Ramos (cell line): Measurements from ENCODE around the gene CARS2.
"Not testable (repeated sequence)": the region's sequence is repeated elsewhere in the genome, so short reads cannot be mapped to it uniquely, and the experiment has no call there.

ENCODE experiments used
- in situ Hi-C: fragments of 300-500 bp; cut with MboI; formaldehyde crosslinking; loops from one replicate; pipeline ENCODE4 v1.14.3; 2022; ENCODE audit warnings: low sequenced_read_pairs; ENCODE audit not compliant: unreplicated experiment

Gene CARS2

GRCh38 chr13:110643324-110643723, 62.6 kb downstream of the CARS2 start:
- in situ Hi-C loops, result no loop called here

GRCh38 chr13:110642291-110642981, 63.5 kb downstream of the CARS2 start:
- in situ Hi-C loops, result no loop called here

- in situ Hi-C loops, result no loop called here
Measured at GRCh38 chr13:110641055-110642015, 64.6 kb downstream of the CARS2 start.

GRCh38 chr13:110640591-110641029, 65.3 kb downstream of the CARS2 start:
- in situ Hi-C loops, result no loop called here

GRCh38 chr13:110639935-110640334, 66.0 kb downstream of the CARS2 start:
- in situ Hi-C loops, result no loop called here

- in situ Hi-C loops, result no loop called here
Measured at GRCh38 chr13:110638814-110639806, 66.8 kb downstream of the CARS2 start.

- in situ Hi-C loops, result no loop called here
Measured at GRCh38 chr13:110638257-110638656, 67.7 kb downstream of the CARS2 start.

- in situ Hi-C loops, result no loop called here
Measured at GRCh38 chr13:110637747-110638146, 68.2 kb downstream of the CARS2 start.

- in situ Hi-C loops, result no loop called here
Measured at GRCh38 chr13:110637275-110637674, 68.6 kb downstream of the CARS2 start.

GRCh38 chr13:110636701-110637201, 69.2 kb downstream of the CARS2 start:
- in situ Hi-C loops, result no loop called here

- in situ Hi-C loops, result no loop called here
Measured at GRCh38 chr13:110636053-110636475, 69.9 kb downstream of the CARS2 start.

- in situ Hi-C loops, result no loop called here
Measured at GRCh38 chr13:110635405-110636002, 70.4 kb downstream of the CARS2 start.

- in situ Hi-C loops, result no loop called here
Measured at GRCh38 chr13:110634558-110634957, 71.4 kb downstream of the CARS2 start.

- in situ Hi-C loops, result no loop called here
Measured at GRCh38 chr13:110633776-110634175, 72.1 kb downstream of the CARS2 start.

GRCh38 chr13:110632255-110632654, 73.7 kb downstream of the CARS2 start:
- in situ Hi-C loops, result not testable (repeated sequence)

- in situ Hi-C loops, result no loop called here
Measured at GRCh38 chr13:110630566-110631119, 75.3 kb downstream of the CARS2 start.

GRCh38 chr13:110629735-110630134, 76.2 kb downstream of the CARS2 start:
- in situ Hi-C loops, result no loop called here

GRCh38 chr13:110628952-110629701, 76.8 kb downstream of the CARS2 start:
- in situ Hi-C loops, result no loop called here

- in situ Hi-C loops, result no loop called here
Measured at GRCh38 chr13:110628477-110628793, 77.5 kb downstream of the CARS2 start.
